ENCODE results near the gene MCF2L2.
"Not testable (repeated sequence)": the region's sequence is repeated elsewhere in the genome, so short reads cannot be mapped to it uniquely, and the experiment has no call there.

Gene MCF2L2

DNA sequence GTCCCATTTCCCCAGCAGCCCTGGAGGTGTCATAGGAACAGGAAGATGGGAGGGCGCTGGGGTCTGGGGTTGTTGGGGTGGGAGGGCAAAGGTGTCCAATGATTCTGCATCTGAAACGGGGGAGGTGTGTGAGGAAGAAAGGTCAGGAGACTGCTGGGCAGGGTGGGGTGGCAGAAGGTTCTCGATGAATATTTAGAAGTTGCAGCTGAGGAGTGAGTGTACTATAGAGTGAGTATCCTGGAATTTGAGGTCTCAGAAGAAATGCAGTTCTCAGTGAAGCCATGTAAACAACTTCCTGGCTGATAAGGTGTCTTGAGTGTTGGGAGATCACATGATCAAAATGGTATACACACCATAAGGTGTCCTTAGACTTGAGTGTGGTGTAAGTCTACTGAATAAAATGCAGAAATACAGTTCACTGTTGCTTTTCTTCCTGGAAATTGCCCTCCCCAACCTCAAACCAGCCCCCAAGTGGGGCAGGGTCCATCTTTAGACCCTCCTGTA is 165.5 kb downstream of the MCF2L2 start:
- DNase-seq, result no peak

DNA sequence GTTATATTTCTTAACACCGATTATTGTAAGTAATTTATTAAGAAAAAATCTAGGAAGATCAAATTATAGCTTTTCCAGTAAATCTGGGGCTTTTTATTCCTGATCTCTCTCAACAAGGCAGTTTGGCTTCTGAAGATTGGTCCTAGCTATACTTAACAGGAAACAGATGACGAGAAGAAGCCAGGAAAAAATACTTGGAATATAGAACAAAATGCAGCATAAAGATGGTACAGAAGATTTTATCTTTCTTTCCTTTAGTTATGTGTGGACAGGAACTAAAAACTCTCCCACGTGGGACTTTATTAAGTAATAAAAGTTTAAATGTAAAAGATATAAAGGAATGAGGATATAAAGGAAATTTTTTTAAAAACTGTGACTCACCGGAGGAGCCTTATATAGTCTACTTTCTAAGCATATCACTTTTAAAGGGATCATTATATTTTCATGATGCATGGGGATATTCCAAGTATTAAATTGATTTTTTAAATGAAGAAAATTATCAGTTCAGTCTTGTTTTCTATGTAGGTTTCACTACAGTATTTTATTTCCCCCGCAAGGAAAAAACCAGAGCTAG is 167.2 kb downstream of the MCF2L2 start:
- DNase-seq, result no peak

GRCh38 chr3:183260167-183260904 is 168.1 kb downstream of the MCF2L2 start:
- DNase-seq, result no peak

DNA sequence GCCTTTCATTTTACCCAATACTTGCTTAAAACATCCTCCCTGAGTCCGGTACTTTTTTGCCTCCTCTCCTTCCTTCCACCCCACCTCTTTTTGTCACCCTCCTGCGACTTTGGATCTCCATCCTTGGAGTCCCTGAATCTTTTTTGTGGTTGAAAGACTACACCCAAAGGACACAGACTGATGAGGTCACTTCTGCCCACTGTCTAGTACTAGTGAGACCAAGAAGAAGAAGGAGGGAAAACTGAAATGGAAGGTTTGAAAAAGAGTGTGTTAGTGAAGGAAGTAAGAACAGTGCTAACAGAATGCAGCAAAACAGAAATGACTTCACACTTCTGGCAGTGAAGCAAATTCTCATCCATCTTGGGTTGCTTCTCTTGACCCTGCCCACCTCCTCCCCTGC is 168.8 kb downstream of the MCF2L2 start:
- no peak for DNase-seq

DNA sequence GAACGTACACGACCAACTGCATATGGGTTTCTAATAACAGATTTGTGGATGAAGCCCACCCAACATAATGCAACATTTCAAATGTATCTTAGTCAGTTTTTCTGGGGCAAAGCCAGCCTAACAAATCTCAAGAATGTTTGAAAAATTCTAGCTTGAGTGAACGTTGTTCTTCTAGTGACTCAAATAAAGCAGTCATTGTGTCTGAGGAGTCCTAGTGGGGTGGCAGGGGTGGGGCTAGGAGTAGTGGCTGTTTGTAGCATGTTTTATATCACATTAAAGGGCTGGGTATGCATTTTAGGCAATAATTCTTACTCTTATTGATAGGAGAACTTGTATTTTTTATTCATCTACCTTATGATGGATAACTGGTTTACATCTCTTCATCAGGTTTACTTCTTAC is 169.3 kb downstream of the MCF2L2 start:
- DNase-seq, result no peak

DNA sequence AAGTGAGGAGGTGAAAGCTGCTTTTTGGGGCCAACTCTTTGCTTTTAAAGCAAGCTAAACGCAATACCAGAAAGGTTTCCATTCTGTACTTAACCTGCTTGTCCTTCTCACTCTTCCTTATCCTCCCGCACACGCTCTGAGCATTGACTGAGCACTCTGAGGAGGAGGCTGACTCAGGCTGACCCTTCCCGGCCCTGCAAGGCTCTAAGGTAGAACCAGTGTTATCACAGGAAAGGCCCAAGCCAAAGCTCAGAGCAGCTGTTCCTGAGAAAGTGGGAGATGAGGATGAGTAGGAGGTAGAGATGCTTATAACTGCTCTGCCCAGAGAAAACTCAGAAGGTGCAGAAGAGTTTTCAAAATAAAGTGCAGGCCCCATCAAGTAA is 173.1 kb downstream of the MCF2L2 start:
- no peak for DNase-seq

DNA sequence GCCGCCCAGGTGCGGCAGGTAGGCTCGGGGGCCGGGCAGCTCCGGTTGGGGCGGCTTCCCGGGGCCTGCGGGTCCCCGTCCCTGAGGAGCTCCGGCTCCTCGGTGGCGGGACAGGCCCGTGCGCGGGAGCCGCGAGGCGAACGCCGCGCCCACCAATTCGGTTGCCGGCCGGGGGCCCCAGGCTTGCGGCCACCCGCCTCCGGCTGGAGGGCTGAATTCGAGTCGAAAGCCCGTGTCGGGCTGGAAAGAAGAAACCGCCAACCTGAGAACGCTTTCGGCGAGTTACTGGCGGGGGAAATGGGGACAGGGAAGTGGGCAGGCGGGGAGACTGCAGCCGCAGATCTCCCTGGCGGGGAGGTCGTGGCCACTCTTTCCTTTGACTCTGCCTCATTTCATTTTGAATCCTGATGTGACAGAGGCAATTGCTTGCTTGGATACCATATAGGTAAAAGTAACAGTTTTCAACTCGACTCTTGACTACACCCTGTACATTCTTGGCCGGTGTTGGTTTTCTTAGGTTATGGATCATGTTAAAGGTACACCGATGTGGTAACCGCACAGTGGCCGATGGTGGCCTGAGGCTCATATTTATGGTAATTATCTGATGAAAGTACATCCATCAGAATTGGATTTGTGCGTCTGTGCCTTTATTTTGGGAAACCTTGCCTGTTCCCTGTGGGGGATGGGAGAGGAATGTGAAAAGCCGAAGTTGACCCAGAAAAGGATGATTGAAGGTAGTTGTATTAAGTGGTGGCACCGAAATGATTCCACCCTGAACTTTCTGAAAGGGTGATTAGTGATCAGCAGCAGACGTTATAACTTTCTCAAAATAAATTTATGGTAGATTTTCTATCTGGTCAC is 173.7 kb downstream of the MCF2L2 start:
- no peak for DNase-seq

- peak; percentile 27 for DNase-seq
These were observed 174.6 kb downstream of the MCF2L2 start for GRCh38 chr3:183253528-183254486.

DNA sequence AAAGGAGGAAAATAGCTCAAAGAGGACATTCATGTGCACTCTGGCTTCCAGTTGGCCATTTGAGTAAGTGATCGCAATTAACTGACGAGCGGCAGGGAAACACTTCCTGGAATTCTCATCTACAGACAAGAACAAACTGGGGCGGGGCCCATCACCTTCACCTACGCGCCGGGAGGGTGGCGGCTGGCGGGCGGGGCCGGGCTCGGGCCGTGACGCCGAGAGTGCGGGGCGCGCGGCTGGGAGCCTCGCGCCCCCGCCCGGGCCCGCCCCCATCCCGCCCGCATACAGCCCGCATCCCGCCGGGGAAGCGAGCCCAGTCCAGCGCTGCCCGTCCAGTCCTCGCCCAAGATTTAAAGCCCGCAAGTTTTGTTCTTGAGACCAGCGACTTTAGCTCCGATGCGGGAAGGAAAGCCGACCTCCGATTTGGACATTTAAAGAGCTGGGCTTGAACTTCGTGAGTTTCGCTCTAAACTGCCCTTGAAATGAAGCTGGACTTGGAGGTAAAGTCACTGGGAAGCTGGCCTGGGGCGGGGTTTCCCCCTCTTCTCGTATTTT is 175.4 kb downstream of the MCF2L2 start, which contains the start of gene B3GNT5:
TSS of gene B3GNT5 (plus strand) at position 281 of the 555 bp plus-strand sequence. CDS start 16,546 bp downstream, outside the sequence.
- DNase-seq, result peak; percentile 23

GRCh38 chr3:183252118-183252782 is 176.2 kb downstream of the MCF2L2 start:
- no peak for DNase-seq

GRCh38 chr3:183249006-183249718 is 179.3 kb downstream of the MCF2L2 start:
- no peak for DNase-seq

- DNase-seq, result no peak
These were observed 181.3 kb downstream of the MCF2L2 start for GRCh38 chr3:183247011-183247589.

DNA sequence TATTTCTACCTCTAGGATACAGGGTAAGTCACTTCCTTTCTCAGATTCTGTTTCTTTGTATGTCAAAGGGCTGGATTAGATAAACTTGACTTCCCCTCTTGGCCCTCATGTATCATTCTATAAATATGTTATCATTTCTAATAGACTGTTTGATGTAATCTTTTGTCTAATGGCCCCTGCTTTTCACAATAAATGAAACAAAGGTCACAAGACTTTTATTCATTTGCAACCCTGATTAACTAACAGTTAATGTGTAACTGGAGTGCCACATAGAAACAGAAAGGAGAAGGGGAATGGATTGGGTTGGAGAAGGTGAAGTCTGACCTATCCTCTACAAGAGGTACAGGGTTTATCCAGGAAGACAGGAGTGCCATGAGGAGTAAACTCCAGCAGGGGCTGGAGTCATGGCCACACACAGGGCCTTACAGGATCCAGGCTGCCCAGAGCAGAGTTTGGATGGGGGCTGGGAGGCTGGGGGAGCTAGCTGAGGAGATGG is 183.4 kb downstream of the MCF2L2 start:
- DNase-seq, result no peak

DNA sequence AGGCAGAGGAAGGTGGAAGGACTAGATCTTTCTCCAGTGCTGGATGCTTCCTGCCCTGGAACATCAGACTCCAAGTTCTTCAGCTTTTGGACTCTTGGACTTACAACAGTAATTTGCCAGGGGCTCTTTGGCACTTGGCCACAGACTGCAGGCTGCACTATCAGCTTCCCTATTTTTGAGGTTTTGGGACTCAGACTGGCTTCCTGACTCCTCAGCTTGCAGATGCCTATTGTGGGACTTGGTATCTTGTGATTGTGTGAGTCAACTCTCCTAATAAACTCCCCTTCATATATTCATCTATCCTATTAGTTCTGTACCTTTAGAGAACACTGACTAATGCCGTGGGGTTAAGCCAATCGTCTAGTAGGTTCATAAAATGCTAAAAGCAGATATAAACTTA is 184.2 kb downstream of the MCF2L2 start:
- DNase-seq, result no peak

- no peak for DNase-seq
These were observed 186.0 kb downstream of the MCF2L2 start for GRCh38 chr3:183242431-183242830.

DNA sequence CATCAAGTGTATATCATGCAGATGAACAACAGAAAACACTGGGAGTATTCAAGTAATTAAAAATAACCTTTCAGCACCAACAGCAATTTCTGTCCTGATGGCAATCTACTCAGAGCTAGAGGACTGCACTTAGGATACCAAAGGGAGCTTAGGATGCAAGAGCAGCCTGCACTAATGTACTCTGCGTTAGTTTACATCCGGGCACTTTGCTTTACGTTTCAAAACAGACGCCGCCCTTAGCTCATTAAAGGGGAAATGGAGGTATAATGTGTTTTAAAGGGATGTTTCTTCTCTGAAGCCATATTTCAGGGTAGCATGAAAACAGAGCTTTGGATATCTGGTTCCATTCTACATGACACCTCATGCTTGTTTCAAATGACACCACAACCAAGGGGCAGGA is 189.4 kb downstream of the MCF2L2 start:
- DNase-seq, result no peak

GRCh38 chr3:183233966-183234365 is 194.5 kb downstream of the MCF2L2 start:
- no peak for DNase-seq

DNA sequence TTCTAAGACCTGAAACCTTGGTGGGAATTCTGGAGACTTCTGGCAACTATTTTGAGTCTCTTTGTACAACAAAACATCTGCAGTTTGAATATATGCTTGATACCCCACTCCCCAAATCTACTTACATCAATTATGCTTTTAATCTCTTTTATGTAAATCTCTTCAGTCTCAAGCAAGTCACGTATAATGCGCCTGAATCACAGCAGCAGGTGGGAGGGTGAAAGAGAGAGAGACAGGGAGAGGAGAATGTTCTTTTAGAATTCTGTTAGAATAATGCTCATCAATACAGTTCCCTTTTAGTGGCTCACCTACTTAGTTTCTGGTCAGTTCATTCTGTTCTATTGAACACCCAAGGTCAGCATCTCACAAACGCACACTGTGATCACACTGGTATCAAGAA is 197.6 kb downstream of the MCF2L2 start:
- no peak for DNase-seq

GRCh38 chr3:183230251-183230650 is 198.2 kb downstream of the MCF2L2 start:
- DNase-seq, result not testable (repeated sequence)

- no peak for DNase-seq
These were observed 199.2 kb downstream of the MCF2L2 start for GRCh38 chr3:183229178-183229577.

All from activated CD4-positive, alpha-beta T cell treated with anti-CD3 and anti-CD28 coated beads, Interleukin-10, Interleukin-2, amounts not matched to agents 100 ng/mL and 50 ng/mL, durations not matched to agents 16 hours and 8 hours (primary cell).